GM20431 (cell line): Measurements from ENCODE around the gene PATE2.

Source experiments
- in situ Hi-C: fragments of 300-500 bp; cut with MseI, MboI; formaldehyde crosslinking; loops from one replicate; pipeline ENCODE4 v1.15.0; 2020; ENCODE audit warnings: low sequenced_read_pairs; ENCODE audit not compliant: unreplicated experiment

Gene PATE2

DNA sequence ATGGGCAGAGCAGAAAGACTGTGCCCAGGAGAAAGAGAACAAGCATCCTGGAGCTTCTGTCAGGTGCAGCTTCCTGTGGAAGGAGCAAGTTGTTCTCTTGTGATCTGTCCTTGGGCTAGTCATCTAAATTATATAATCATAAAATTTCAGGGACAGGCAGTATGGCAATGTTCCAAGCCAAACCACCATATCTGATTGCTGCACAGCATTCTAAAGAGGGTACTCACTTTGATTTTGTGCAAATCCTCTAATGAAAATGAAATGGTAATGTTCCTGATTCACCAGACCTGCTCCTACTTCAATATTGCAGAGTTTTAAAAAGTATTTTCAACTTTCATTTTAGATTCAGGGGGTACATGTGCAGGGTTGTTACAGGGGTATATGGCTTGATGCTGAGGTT is at the start of gene PATE2:
PATE2 (minus strand) TSS at position 101 of the 400 bp plus-strand sequence; CDS start at position 46, 55 bp downstream.
- in situ Hi-C loops = no loop called here

DNA sequence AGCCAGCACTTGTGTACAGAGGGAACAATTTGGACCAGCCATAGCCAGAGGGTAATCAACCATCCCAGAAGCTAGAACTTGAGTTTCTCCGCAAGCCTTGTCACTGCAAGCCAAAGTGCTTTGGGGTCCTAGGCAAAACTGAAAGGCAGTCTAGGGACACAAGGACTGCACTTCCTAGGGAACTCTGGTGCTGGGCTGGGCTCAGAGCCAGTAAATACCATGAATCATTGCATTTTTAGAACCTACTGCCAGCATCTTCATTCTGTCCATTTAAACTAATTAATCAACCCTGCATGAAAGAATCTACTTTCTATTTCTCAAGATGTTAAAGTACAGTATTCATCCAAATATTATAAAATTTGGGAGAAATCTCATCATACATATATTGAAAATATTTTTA is 29.3 kb upstream of the PATE2 start:
- in situ Hi-C loops = no loop called here

DNA sequence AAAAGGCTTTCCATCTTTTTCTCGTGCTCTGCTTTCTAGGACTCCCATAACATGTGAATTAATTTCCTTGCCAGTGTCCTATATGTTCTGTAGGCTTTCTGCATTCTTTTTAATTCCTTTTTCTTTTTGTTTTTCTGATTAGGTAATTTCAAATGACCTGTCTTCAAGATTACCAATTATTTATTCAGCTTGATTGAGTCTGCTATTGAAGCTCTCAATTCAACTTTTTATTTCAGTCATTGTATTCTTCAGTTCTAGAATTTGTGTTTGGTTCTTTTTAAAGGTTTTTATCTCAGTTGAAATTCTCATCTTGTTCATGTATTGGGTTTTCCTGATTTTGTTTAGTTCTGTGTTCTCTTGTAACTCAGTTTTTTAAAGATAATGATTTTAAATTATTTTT is 23.8 kb upstream of the PATE2 start:
- in situ Hi-C loops = no loop called here

DNA sequence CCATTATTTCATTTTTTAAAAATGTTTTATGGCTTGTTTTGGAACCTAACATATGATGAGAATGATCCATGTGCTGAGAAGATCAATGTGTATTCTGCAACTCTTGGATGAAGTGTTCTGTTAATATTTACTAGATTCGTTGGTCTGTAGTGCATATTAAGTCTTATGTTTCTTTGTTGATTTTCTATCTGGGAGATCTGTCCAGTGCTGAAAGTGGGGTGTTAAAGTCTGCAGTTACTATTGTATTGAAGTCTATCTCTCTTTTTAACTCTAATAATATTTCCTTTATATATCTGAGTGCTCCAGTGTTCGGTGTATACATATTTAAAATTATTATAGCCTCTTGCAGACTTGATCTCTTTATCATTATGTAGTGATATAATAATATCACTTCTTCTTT is 21.2 kb upstream of the PATE2 start:
- in situ Hi-C loops = no loop called here

DNA sequence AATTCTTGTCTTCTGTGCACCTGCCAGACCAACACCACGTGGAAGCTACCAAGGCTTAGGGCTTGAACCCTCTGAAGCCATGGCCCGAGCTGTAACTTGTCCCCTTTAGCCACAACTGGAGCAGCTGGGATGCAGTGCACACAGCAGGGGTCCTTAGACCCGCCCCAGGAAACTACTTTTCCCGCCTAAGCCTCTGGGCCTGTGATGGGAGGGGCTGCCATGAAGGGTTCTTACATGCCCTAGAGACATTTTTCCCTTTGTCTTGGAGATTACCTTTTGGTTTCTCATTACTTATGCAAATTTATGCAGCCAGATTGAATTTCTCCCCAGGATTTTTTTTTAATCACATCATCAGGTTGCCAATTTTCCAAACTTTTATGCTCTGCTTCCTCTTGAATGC is 19.0 kb upstream of the PATE2 start:
- in situ Hi-C loops = no loop called here

DNA sequence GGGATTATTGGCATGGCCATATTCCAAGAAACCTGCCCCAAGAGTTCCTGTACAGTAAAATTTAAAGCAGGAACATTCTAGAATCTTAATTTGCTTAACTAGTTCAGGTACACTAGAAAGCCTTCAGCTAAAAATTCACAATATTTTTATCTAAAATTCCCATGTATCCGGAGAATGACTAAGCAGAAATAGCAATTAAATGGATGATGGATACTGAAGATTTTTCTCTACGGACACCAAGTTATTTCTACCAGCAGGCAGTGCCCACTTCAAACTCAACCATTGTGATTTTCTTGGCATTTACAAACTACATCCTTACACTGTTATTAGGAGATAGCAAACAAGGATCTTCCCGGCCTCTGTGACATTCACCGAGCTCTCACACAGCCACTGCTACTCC is 12.2 kb upstream of the PATE2 start:
- in situ Hi-C loops = no loop called here

DNA sequence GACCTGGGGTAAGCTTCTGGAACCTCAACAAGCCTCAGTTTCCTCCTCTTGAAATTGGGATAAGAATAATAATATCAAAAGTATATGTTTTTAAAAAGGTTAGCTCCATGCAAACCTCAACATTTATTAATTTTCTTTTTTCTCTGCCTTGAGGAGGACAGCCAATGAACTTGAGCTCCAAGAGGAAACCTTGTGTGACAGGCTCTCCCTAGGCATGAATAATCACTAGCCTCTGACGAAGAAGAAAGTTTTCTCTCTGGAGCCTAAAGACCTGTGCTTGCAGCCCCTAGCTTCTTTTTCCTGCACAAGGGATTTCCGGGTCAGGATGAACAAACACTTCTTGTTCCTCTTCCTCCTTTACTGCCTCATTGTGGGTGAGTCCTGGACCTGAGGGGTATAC is 9.2 kb upstream of the PATE2 start, which contains the start of gene PATE3:
PATE3 (plus strand) TSS at position 301 of the 400 bp plus-strand sequence; CDS start at position 326, 25 bp downstream.
- in situ Hi-C loops = no loop called here

DNA sequence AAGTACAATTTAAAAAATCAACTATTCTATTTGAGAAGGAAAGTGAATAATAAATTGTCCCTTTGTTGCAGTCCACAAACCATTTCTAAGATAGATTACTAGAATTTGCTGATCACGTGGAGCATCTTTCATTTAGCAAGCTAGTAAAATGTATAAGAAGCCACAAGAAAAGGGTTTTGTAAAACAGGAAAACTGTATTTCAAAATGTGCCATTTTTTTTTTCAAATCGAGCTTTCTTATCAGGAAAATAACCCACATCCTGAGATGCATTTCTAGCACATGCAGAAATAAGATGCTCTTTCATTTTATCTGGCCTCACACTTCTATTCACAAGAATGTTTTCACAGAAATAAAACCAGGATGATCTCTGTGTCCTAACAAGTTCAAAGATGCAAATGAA is 6.0 kb upstream of the PATE2 start:
- in situ Hi-C loops = no loop called here

DNA sequence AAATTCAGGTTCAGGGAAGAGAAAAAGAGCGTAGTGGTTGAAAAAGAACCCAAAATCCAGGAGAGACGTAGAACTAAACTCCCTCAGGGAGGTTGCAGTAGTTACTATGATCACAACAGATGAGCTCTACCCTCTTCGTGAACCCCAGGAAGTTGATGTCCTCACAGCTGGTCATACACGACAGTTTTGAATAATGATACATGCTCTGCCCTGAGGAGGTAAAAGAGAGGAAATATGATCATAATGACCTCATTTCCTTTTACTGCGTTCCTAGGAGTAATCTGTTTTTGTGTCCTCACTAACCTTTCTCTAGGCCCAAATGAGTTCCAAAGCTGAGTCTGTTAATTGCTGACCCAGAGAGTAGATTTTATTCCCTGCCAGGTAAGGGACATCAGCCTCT is 1.3 kb downstream of the PATE2 start:
- in situ Hi-C loops = no loop called here

DNA sequence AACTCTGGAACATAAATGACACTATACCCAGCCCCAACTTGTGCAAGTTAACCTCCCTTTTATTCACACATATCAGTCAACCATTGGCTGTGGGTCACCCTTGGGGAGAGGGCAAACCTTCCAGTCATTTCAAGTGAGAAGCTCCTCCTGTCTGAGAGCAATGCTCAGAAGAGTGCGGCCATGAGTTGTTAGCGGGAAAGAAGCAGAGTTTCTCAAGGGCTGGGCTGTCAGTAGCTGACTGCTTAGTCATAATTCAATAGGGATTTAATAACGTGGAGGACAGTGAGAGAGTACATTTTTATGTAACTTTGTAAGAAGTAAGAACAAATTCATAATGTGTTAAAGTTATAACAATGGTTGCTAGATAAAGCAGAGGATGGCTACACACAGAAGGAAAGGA is 5.1 kb downstream of the PATE2 start:
- in situ Hi-C loops = no loop called here

DNA sequence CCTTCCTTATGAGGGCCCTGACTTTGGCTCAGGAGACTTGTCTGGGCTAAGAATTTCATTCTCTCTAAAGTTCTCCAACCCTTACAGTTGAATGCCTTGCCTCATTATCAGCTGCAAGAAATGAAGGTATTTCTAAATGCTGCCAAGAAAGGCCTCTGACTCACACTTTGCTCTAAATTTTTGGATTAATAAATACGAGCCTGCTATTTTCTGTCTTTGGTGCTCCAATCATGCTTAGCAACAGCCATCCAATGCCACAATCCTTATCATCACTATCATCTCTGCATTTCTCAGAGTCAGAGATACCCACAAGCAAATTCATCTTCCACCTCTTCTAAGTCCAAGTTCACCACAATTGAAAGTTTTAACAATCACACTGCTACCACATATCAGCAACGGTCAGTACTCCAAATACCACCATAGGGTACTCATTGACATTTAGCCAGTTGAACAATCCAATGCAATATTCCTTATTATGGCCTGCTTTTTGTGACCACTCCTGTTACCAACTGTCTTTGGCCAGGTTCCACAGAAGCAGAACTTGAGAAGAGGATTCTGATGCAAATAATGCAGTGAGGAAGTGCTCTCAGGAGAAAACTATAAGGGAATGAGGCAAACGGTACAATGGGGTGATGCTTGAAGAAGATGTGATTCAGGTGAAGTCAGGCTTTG is 5.7 kb downstream of the PATE2 start:
- in situ Hi-C loops = no loop called here

DNA sequence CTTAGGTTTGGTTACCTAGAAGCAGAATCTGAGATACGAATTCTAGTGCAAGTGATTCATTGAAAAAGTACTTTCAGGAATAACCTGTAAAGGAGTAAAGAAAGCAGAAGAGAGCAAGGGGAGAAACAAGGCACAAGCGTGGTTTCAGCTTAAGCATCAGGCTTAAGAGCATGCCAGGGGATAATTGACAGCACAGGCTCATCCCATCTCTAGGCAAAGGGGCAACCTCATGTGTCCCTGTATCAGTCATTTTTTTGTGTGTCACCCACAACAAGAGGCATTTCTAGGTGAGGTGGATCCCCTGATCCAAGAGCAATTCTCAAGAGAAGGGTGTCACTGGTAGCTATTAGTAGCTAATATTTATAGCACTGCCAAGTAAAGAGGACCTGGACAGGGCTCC is 8.0 kb downstream of the PATE2 start:
- in situ Hi-C loops = no loop called here

DNA sequence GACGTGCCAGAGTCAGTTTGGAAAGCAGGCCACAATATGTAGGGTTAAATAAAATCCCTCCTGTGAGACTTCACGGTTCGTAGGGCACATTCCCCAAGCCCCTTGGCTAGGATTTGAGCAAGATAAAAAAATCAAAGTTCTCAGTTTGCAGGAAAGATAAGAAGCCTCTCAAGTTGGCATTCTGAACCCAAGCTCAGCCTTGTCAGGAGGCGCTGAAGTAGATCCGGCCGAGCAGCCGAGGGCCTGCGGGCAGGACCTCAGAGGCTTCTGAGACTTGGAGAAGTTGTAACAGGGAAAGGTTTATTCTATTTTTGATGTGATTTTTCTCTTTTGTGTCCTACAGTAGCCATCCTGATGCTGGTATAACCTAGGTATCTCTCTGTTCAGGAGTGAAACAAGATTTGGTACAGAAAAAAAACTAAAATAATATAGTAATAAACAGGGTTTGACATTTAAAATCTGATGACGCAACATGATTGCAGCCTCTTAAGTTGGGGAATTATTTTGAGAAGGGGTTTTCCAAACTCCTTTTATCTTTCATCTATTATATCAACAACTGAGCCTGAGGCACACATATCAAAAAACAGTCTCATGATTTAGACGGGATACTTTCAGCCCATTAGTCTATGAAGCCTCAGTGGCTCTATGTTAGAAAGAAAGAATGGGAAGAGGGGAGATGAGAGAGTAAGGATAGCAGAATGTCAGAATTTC is 10.1 kb downstream of the PATE2 start:
- in situ Hi-C loops = no loop called here

DNA sequence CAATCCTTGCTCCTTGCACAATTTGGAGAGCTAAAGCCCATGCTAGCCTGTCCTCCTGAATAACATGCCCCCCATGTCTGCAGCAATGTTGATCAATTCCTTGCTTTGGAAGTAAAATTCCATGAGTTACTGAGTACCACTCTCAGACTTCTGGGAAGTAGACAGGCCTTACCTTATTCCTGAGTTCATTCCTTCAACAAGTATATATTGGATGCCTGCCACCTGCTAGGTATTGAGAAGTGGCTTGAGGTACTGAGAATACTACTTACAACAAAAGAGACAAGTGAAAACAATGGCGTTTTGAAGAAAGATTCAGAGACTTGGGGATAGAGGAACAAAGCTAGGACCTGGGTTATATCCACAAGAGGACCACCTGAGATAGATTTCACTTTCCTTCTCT is 12.4 kb downstream of the PATE2 start:
- in situ Hi-C loops = no loop called here

DNA sequence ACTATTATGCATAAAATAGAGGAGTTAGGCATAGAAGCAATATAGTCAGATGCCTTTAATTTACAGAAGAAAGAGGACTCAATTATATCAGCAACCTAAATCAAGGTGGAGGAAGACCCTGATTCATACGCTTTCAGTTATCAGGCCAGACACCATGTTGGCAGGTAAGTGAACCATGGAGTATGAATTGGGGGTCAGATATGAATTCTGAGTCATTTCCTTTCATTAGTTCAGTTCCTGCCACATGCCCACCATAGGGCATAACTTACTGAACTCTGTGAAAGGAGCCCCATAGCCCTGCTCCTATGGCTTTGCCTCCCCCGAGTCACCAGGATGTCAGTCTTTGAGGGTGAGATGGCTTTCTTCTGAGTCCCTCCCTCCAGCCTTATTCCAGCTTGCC is 15.1 kb downstream of the PATE2 start:
- in situ Hi-C loops = no loop called here

DNA sequence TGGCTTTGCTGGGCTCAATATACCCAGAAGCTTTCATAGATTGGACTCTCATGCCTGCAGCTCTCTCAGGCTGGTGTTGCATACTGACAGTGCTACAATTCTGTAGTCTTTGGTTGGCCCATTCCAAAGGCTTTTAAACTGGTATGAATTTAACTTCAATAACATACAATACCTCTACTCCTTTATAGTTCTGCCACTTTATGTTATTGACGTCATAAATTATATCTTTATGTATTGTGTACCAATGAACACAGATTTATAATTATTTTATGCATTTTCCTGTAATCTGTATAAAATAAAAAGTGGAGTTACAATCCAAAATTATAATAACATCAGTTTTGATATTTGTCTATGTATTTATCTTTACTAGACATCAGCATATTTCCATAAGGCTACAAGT is 16.2 kb downstream of the PATE2 start:
- in situ Hi-C loops = no loop called here

DNA sequence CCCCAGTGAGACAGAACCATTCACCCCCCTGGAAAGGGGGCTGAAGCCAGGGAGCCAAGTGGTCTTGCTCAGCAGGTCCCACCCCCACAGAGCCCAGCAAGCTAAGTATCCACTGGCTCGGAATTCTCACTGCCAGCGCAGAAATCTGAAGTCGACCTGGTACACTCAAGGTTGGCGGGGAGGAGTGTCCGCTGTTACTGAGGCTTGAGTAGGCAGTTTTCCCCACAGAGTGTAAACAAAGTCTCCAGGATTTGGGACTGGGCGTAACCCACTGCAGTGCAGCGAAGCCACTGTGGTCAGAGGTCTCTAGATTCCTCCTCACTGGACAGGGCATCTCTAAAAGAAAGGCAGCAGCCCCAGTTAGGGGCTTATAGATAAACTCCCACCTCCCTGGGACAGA is 22.6 kb downstream of the PATE2 start:
- in situ Hi-C loops = no loop called here

DNA sequence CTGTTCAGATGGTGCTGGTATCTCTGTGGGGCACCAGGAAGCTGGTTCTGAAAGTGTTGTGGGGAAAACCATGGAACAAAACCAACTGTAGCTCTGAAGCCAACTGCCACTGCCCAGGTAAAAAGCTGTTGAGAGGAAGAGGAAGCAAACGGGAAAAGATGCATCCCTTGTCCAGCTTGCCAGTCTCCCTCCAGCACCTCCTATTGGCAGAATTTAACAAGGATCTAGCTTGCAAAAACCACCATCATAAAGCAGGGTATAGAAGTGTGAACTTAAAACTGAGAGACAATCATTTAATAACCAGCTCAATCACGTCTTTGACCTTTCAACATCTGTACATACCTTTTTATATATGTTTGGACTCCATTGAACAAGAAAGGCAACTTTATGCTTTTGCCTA is 28.0 kb downstream of the PATE2 start:
- in situ Hi-C loops = no loop called here

DNA sequence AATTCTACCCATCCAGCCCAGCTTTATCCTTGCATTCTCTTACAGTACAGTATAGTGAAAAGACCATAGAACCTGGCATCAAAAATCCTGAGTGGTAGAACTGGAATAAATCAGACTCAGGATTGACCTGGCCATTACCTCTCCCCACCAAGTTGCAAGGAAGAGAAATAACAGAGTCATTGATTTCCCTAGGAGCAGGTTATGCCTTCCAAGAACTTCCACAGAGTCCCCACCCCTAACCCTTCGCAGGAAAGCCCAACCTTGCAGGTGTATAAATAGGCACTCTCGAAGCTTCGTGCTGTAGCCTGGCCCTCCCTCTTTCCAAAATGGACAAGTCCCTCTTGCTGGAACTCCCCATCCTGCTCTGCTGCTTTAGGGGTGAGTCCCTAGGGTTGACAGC is 32.6 kb downstream of the PATE2 start, which contains the start of gene PATE1:
PATE1 (plus strand) TSS at position 301 of the 400 bp plus-strand sequence; CDS start at position 327, 26 bp downstream.
- in situ Hi-C loops = no loop called here

DNA sequence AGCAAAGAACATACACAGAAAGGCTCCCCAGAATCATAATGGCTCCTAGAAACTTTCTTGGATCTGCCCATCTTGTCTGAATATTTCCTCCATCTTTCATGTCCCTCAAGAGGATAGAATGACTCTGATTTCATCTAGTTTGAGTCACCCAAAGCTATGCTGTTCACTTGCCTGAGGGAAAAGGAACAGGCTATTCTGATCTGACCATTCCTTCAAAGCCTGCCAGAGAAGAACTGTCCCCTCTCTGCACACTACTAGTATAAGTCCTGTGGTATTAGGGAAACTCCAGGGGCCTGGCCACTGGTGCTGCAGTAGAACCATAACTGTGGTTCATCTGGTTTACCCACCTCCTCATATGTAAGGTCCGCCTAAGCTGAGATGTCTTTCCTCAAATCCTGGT is 34.9 kb downstream of the PATE2 start:
- in situ Hi-C loops = no loop called here

DNA sequence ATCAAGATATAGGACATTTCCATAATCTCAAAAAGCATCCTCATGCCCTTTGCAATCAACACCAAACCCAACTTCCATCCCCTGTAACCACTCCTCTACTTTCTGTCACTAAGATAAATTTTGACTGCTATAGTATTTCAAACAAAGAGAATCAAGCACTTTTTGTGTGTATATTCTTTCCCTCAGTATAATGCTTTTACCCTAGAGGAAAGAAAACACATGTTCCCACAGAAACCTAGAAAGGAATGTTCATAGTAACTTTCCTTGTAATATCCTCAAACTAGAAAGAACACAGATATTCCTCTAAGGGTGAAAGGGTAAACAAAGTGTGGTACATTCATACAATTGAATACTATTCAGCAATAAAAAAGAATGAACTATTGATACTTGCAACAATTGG is 38.0 kb downstream of the PATE2 start:
- in situ Hi-C loops = no loop called here

DNA sequence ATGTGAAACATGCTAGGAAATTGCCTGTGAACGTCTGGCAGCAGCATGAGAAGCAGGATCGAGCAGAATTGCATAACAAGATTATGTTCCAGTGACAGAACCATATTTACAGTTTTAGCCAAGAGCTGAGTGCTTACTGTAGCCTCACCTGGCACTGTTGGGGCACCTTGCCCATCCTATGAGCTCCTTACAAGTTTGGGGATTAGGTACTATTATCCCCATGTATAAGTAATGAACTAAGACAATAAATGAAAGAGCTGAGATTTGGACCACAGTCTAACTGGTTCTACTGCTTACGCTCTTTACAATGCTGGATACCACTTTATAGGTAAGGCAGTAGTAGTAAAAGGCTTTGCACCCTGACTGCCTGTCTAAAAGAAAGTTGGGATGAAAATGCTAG is 49.7 kb downstream of the PATE2 start:
- in situ Hi-C loops = no loop called here
